GM21576 (cell line): ENCODE results near the gene CACNA1I.

Experiments used
- ATAC-seq: cut with Tn5 transposase; IDR thresholded peaks from one replicate; pipeline ENCODE4 v1.9.1; 2021; ENCODE audit warnings: mild to moderate bottlenecking, moderate library complexity; ENCODE audit not compliant: unreplicated experiment

The CACNA1I gene

GRCh38 chr22:39646398-39647063, 76.0 kb downstream of the CACNA1I start:
- no peak for ATAC-seq

DNA sequence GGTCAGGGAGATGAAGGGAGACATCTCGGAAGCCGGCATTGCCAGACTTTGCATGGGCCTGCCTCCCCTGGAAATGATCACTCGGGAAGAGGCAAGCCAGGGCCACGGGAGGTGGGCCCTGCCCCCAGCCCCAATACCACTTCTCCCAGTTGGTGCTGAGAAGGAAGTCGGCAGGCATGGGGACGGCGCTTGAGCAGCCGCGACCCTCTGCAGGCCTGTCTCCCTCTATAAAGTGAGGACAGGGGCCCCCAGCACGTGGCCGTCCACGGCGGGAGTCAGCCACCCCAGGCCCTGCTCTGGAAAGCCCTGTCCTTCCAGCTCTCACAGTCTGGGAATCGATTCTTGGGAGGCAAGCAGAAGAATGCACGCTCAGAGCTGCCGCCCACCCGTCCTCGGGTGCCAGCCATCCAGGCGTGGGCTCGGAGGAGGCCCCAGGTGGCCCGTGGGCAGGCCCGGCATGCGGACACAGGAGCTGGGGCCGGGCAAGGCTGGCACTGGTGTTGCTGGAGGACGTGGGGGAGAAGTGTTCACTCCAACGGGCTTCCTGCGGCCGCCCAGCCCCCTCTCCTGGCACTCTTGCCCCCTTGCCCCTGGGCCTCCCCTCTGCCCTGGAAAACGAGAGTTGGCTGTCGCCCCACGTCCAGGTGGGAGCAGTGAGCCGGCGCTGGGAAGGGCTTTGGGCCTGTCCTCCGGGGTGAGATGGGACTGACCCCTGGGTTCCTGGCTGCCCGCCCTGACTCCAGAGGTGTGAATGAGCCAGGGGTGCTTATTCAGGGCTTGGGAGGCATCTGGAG, 77.5 kb downstream of the CACNA1I start:
- ATAC-seq, result no peak

DNA sequence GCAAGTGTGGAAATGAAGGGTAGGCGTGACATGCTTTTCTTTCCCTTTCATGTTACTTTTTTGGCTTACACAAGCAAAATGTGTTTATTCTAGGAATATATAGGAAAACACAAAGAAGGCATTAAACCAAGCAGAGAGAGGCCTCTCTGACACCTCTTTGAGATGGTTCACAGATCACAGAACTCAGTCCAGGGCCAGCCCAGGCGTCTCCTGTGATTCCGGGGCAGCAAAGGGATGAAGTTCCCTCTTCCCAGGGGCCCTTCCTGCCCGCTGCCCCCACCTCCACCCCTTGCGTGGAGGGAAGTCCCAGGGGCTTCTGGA, 78.0 kb downstream of the CACNA1I start:
- ATAC-seq, result no peak

GRCh38 chr22:39649500-39650089, 79.0 kb downstream of the CACNA1I start:
- ATAC-seq, result no peak

- no peak for ATAC-seq
These were observed 80.8 kb downstream of the CACNA1I start for GRCh38 chr22:39651053-39651996.

- ATAC-seq, result no peak
These were observed 82.6 kb downstream of the CACNA1I start for GRCh38 chr22:39652990-39653786.

GRCh38 chr22:39653787-39654077, 83.2 kb downstream of the CACNA1I start:
- ATAC-seq, result no peak

GRCh38 chr22:39654131-39654926, 83.8 kb downstream of the CACNA1I start:
- no peak for ATAC-seq

DNA sequence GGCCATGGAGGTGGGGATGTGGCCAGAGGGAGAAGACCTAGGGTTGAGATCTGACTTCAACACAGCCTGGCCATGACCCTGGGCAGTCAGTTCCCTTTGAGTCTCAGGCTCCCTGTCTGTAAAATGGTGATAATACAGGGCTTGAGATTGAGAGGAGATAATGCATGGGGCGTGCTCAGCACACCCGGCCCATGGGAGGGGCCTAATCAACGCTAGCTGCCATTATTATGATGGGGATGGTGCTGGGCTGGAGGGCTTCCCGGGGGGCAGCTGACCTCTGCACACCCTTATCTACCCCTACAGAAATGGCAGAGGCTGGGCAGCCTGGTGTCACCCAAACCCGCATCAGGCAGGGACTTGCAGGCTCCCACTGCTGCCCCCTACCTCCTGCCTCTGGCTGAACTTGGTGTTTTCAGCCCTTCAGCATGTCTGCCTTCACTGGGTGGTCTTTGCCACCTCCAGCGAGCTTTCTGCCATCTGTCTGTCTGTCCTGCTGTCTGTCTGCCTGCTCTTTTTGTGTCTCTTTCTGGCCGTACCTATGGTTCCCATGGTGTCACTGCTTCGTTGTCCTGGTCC, 84.5 kb downstream of the CACNA1I start:
- ATAC-seq, result no peak

DNA sequence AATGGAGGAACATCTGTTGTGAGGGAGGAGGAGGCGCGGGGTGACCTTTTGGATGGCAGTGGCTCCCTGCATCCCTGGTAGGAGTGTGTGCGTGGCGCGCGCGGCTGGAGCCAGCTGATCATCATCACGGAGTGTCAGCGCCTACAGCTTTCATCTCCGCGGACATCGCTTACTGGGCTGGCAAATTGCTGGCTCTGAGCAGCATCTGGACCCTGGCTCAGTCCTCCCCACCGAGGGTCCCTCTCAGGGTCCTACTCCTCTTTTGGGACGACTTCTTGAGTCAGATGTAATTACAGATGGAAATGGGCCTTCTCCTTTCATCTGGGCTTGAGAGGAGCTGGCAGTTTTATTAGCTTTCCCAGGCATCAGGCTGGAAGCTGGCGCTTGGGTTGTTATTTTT, 85.3 kb downstream of the CACNA1I start:
- no peak for ATAC-seq

DNA sequence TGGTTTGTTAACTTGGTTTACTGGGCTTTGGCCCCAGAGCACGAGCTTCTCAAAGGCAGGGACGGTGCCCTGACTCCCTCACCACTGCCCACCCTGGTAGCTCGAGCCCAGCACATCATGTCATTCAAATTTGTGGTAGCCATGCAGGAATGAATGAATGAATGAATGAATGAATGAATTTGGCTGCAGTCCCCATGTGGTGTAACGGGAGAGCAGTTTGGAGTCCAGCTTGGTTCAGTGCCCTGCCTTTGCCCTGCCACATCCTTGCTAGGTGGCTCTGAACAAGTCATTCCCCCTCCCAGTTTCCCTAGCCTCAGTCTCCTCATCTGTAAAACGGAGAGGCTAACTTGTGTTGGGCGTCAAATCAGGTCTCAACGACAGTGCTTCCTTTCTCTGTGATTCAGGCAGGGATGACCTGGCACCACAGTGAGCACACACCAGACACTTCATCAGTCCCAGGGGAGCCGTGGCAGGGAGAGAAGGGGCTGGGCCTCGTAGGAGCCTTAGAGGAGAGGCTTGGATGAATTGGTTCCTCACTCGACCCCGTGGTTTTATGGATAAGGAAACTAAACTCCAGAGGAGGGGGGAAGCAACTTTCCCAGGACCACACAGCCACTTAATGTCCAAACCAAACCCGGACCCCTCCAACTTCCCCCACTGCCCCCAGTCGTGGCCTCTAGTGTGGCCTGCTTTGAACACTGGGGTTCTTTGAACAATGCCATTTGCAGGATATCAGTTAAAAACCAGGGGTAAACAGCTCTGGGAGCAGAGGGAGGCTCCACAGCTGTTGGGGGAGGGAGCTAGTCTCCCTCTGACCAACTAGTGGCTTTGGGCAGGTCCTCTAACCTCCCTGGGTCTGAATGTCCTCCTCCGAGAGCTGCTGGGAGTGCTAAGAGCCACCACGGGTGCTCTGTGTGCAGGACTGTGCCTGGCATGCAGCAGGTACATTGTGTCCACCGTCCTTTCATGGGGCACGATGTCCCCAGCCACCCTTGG, 86.2 kb downstream of the CACNA1I start:
- no peak for ATAC-seq

GRCh38 chr22:39658367-39658766, 87.8 kb downstream of the CACNA1I start:
- ATAC-seq, result no peak

GRCh38 chr22:39658806-39659463, 88.4 kb downstream of the CACNA1I start:
- ATAC-seq, result no peak

- no peak for ATAC-seq
These were observed 90.9 kb downstream of the CACNA1I start for GRCh38 chr22:39661501-39661841.

- no peak for ATAC-seq
These were observed 91.5 kb downstream of the CACNA1I start for GRCh38 chr22:39661842-39662685.

GRCh38 chr22:39662686-39663052, 92.1 kb downstream of the CACNA1I start:
- no peak for ATAC-seq

DNA sequence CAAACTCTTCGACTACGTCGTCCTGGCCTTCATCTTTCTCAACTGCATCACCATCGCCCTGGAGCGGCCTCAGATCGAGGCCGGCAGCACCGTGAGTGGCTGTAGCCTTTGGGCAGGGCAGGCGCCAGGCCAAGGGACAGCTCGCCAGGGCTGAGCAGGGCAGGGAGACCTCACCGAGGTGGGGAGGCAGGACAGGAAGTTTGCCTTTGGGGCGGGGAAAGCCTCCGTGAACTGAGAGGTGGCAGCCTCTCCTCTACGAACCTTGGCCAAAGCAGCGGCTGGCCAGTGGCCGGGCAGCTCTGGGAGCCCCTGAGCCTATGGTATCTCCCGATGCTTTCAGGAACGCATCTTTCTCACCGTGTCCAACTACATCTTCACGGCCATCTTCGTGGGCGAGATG, 93.2 kb downstream of the CACNA1I start:
- no peak for ATAC-seq
